Nucleus accumbens (tissue), 56 donors: ENCODE measurements around the gene ANKRD11.
"Not testable (repeated sequence)": the region's sequence is repeated elsewhere in the genome, so short reads cannot be mapped to it uniquely, and the experiment has no call there.

ENCODE experiments used
- DNase-seq, 56 donors: peaks; one replicate each; lab custom pipeline; 2025; lab: John Stamatoyannopoulos, UW

ANKRD11 gene

GRCh38 chr16:89454378-89455125 lies 35.8 kb downstream of the ANKRD11 start:
- DNase-seq = not testable (repeated sequence)

DNA sequence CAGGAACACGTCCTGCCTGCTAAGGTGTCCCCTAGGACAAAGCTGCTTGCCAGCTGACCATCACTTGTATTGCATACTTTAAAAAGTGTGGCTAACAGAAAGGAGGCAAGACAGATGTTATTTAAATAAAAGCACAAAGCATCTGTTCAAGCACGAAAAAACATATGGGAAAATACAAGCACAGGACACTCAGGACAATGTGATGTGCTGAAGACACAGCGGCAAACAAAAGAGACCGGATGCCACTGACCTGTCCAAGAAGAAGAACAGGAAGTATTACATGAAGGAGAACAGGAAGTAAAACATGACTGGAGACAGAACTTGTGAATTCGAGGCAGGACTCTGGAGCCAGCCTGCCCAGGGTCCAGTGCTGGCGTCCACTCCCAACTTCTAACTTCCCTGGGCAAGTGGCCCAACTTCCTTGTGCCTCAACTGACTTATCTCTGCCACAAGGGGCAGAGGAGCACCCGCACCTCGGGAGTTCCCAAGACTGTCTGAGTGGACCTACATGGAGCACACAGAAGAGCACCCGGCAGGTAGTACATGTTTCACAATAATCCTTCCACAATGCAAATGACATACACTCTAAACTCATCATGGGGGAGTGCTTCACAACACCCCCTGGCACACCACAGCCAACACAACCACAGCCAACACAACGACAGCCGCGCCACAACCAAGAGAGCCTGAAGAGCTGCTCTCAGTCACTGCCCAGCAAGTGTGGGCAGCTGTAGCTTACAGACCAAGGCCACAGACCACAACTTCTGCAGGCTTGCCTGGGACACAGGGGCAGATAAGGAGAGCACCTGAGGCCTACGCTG lies 36.6 kb downstream of the ANKRD11 start:
- DNase-seq = peak in 4 of 56 donors; percentile 18 to 23 (median 18)

DNA sequence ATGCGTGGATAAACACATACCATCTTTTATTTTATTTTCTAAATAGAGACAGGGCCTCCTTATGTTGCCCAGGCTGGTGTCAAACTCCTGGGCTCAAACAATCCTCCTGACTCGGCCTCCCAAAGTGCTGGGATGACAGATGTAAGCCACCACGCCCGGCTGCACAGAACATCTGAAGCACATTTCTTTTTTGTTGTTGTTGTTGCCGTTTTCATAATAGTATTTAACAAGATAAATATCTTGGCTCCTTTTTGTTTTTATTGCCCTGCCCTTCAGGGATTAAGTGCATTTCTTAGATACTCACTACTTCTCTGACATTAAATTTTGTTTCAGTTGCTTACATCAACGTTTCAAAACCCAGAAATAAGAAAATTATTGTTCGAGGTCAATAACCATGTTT lies 37.4 kb downstream of the ANKRD11 start:
- DNase-seq = no peak

DNA sequence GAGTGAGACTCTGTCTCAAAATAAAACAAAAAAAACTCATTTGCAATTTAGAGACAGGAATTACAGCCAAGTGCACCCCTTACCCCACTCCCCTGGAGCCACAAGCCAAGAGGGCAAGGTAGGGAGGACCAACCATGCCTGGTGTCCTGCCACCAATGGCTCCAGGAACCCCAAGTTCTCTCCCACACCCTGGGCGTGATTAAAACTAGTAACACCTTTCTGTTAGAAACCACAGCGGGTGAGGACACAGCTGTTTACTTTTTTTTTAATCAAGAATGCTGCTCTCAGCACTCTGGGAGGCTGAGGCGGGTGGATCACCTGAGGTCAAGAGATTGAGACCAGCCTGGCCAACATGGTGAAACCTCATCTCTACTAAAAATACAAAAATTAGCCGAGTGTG lies 38.1 kb downstream of the ANKRD11 start:
- DNase-seq = no peak

DNA sequence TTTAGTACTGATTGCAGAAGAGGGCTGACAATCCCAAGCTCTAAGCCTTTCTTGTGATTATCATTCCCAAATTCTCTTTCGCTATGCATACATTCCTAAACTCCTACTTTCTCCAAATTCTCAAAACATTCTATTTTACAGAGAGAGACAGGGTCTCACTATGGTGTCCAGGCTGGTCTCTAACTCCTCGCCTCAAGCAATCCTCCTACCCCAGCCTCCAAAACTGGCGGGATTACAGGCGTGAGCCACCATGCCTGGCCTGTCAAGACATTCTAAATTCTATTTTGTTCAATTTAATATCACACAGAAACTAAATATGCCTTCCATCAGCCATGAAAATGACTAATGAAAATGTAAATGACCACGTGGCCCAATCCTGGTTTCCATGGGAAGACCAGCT lies 39.8 kb downstream of the ANKRD11 start:
- no peak for DNase-seq

- DNase-seq = no peak
These were observed 40.5 kb downstream of the ANKRD11 start for GRCh38 chr16:89449726-89450335.

GRCh38 chr16:89448656-89449055 lies 41.7 kb downstream of the ANKRD11 start:
- no peak for DNase-seq

- no peak for DNase-seq
These were observed 43.4 kb downstream of the ANKRD11 start for GRCh38 chr16:89446975-89447293.

DNA sequence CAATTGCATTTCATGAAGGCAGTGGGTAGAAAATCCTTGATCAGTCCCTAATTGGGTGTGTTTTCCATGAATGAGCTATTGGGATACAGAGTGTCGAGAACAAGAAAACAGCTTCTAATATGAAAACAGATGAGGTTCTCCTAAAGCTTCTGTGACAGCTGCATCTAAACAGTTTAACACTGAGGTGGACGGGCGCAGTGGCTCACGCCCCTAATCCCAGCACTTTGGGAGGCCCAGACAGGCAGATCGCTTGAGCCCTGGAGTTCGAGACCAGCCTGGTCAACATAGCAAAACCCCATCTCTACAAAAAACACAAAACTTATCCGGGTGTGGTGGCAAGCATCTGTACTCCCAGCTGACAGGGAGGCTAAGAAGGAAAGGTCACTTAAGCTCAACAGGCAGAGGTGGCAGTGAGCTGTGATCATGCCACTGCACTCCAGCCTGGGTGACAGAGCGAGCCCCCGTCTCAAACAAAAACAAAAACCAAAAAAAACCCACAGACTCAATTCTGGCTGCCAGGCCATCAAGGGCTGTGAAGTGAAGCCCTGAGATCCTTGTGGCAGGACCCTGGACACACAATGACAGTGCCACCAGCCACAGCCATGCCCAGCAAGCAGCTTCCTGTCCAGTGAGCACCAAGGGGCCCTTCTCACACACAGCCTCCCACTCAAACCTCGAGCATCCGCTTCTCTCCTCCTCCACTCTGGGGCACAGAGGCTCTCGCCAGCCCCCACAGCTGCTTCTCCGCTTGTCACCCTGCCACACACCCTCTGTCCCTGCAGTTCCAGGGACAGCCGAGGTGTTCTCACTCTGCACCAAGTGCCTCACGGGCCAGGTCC lies 44.0 kb downstream of the ANKRD11 start:
- DNase-seq = no peak

GRCh38 chr16:89445166-89445565 lies 45.2 kb downstream of the ANKRD11 start:
- no peak for DNase-seq

GRCh38 chr16:89444728-89445127 lies 45.6 kb downstream of the ANKRD11 start:
- DNase-seq = no peak

DNA sequence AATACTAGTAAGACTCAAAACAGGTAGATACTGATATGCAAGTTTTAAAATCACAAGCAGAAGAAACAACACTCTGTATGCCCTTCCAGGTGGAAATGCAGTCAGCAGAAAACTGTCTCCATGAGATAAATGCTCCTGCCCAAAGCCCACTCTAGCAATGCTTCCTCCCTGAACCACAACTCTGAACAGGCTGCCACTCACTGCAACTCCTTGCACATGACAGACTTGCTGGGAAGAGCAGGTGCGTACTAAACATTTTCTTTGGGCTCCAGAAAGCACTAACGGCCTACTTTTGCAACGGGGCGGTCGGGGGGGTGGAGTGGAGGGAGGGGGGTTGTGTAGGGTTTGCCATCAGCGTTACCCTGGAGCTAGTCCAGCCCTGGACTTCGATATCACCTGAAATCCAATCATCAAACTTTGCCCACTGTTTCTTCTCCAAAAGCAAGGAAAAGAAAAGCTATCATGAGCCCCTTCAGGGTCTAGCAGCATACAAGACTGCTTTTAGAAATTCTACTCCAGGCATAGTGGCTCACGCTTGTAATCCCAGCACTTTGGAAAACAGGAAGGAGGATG lies 46.1 kb downstream of the ANKRD11 start:
- no peak for DNase-seq

GRCh38 chr16:89443727-89444084 lies 46.7 kb downstream of the ANKRD11 start:
- peak in 2 of 56 donors; percentile 11 to 18 for DNase-seq

GRCh38 chr16:89442990-89443726 lies 47.2 kb downstream of the ANKRD11 start:
- DNase-seq = no peak

DNA sequence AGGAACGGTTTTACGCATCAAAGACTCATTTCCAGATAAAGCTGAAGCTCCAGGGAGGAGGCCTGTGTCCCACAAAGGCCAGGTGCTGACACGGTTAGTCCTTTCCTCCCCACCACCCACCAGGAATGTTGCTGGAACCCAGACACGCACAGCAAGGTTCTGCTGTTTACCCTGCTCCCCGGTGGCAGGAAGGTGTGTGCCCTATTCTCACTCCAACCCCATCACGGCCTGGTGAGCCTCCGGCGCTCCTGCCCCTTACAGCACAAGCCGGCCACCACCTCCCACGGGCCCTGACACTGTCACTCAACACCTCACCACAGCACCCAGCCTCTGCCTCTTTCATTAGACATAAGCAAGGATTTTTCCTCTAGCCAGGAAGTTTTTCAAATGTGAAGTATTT lies 47.8 kb downstream of the ANKRD11 start:
- DNase-seq = no peak

DNA sequence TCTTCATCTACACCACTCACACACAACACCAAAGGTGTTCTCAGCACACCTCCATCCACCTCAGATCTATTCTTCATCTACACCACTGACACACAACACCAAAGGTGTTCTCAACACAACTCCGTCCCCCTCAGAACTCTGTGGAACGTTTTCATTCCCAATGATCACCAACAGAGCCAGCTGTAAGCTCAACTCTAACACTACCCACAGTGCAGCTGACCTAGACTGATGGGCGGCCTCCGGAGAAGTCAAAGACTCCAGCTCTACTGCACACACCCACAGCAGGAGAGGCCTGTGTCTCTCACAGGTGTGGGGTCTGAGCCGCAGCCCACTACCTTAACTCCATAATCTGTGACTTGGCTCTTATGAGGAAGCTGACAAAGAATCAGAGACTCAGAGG lies 50.7 kb downstream of the ANKRD11 start:
- no peak for DNase-seq

GRCh38 chr16:89437991-89438390 lies 52.4 kb downstream of the ANKRD11 start:
- no peak for DNase-seq

DNA sequence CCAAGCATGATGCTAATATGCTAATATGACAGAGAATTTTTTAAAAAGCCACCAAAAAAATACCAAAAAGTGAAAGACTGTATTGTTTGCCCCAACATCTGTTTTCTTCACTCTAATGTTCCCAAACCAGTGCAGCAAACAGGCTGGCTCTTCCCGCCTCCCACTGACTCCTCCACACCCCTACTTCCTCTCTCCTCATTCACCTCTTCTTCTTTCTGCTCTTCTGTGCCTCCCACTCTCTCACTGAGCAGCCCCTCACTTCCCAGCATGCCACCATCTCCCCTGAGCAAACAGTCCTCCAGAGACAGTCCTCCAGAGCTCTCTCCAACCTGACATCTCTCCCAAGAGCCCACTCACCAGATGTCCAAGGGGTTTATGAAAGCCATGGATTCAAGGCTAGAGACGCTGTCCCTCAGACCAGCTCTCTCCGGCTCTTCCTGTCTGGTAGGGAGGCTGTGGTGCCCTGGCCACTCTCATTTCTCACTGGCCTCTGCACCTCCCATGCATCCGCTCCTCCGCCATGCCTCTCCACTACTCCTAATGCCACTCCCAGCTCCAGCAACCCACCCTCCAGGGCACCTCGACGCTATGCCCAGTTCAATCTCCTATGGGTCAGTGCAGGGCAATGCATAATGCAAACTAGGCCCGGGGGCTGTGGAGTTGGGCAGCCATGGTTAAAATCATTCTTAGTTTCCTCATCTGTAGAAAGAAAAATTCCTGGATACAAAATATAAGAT lies 52.9 kb downstream of the ANKRD11 start:
- no peak for DNase-seq

- no peak for DNase-seq
These were observed 54.0 kb downstream of the ANKRD11 start for GRCh38 chr16:89436366-89436765.
